Measurements from ENCODE around the gene HAPLN3.
A peak's percentile ranks its signal among the peaks of the same experiment; 100 is the strongest.

Gene HAPLN3

DNA sequence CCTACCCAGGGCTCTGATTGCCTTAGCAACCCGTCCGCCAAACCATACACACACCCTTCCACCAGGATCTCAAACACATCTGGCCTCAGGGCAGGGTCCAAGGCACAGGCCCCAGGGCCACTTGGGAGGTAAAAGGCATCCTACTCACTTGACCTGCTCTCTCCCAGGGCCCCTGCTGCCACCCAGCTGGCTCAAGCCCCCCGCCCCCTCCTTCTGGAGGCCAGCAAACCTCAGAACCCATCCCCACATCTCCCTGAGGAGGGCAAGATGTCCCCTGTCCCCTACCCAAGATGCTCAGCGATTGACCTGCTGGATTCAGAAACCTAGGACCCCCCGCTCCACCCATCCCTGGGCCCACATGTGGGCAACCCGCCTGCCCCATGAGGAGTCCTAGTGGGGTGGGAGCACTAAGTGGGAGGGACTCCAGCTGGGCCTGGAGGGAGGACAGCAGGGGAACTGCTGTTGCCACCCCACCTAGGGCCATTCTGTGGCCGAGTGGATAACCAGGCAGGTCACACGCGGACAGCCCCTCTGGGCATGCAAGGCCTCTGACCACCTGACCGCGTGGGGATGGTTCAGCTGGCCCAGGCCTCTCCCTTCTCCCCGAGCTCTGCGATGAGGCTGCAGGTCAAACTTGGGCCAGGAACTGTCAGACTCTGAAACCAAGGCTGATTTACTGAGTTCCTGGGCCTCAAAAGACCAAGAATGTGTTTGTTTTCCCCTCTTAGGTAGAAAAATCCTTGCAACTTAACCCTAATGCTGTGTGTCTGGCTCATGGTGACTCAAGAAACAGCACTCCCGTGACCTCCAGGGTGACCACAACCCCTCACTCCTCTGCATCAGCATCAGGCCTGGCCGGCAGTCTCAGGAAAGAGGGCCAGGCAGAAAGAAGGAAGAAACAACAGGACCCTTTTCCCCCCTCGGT is 13.6 kb upstream of the HAPLN3 start:
- Histone ChIP-seq H3K9me3 (ENCODE audit: insufficient read depth, low read depth, low read length) (no peaks in the 10 kb centered on the region), H3K4me1 (ENCODE audit: insufficient read depth, low read length, poor library complexity, severe bottlenecking) (peaks cover 41% of the 10 kb centered on the region), H3K9ac (ENCODE audit: low read depth, low read length, poor library complexity, severe bottlenecking) (peak overlapping the region; percentile 94), H3F3A (ENCODE audit: low read depth) (no peaks in the 10 kb centered on the region), H3K36me3 (ENCODE audit: insufficient read depth, low read length) (peaks cover 8% of the 10 kb centered on the region; the same call in 1 of the 2 replicates), H3K4me3 (ENCODE audit: low read length, poor library complexity, severe bottlenecking) (peak overlapping the region; percentile 81), H3K27me3 (ENCODE audit: insufficient read depth, low read length, poor library complexity, severe bottlenecking) (no peaks in the 10 kb centered on the region), H3K9me2 (replicated peaks; ENCODE audit: low read depth, low read length) (no peaks in the 10 kb centered on the region), H3K79me2 (ENCODE audit: insufficient read depth, low read length) (peaks cover 59% of the 10 kb centered on the region), H4K20me1 (ENCODE audit: insufficient read depth, low read length, poor library complexity, severe bottlenecking) (peaks cover 24% of the 10 kb centered on the region), H2AFZ (ENCODE audit: low read length) (no peak overlapping the region), H3K4me2 (ENCODE audit: low read depth, low read length, poor library complexity, severe bottlenecking) (peak overlapping the region; percentile 99)
- TF ChIP-seq, protein P1, sequence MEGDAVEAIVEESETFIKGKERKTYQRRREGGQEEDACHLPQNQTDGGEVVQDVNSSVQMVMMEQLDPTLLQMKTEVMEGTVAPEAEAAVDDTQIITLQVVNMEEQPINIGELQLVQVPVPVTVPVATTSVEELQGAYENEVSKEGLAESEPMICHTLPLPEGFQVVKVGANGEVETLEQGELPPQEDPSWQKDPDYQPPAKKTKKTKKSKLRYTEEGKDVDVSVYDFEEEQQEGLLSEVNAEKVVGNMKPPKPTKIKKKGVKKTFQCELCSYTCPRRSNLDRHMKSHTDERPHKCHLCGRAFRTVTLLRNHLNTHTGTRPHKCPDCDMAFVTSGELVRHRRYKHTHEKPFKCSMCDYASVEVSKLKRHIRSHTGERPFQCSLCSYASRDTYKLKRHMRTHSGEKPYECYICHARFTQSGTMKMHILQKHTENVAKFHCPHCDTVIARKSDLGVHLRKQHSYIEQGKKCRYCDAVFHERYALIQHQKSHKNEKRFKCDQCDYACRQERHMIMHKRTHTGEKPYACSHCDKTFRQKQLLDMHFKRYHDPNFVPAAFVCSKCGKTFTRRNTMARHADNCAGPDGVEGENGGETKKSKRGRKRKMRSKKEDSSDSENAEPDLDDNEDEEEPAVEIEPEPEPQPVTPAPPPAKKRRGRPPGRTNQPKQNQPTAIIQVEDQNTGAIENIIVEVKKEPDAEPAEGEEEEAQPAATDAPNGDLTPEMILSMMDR (conservative IDR thresholded peaks at IDR 0.05; ENCODE audit: low read length) = no peak
- TF ChIP-seq EZH2phosphoT487 (IDR thresholded peaks at IDR 0.05; ENCODE audit: borderline replicate concordance) = no peak

DNA sequence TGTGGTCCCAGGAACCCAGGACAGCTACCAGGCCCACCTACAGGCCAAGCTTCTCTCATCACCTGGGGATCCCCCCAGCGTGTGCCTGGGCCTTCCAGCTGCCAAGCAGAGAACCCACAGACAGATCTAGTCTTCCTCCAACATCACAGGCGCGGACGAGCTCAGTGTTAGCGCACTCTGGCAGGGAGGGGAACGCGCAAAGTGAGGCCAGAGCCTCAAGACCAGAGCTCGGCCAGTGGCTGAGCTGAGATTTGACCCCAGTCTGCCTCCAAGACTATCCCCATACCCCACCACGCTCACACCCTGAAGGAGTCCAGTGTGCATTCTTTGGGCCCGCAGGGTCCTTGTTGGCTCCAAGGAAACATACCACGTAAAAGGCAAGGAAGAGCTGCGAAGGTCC is 12.8 kb upstream of the HAPLN3 start:
- H3K9me3 ChIP-seq (ENCODE audit: insufficient read depth, low read depth, low read length) = no peaks in the 10 kb centered on the region
- peaks cover 61% of the 10 kb centered on the region for H3K79me2 ChIP-seq (ENCODE audit: insufficient read depth, low read length)
- TF ChIP-seq, protein P1 (conservative IDR thresholded peaks at IDR 0.05; ENCODE audit: low read length) = no peak
- TF ChIP-seq EZH2phosphoT487 (IDR thresholded peaks at IDR 0.05; ENCODE audit: borderline replicate concordance) = no peak
- no peaks in the 10 kb centered on the region for H3K27me3 ChIP-seq (ENCODE audit: insufficient read depth, low read length, poor library complexity, severe bottlenecking)
- no peak overlapping the region for H3K4me3 ChIP-seq (ENCODE audit: low read length, poor library complexity, severe bottlenecking)
- H3K4me2 ChIP-seq (ENCODE audit: low read depth, low read length, poor library complexity, severe bottlenecking) = peak overlapping the region; percentile 99
- no peak overlapping the region for H2AFZ ChIP-seq (ENCODE audit: low read length)
- no peaks in the 10 kb centered on the region for H3K9me2 ChIP-seq (replicated peaks; ENCODE audit: low read depth, low read length)
- peak overlapping the region; percentile 5 for H3K9ac ChIP-seq (ENCODE audit: low read depth, low read length, poor library complexity, severe bottlenecking)
- H3K36me3 ChIP-seq (ENCODE audit: insufficient read depth, low read length) = peaks cover 13% of the 10 kb centered on the region; the same call in 1 of the 2 replicates
- peaks cover 36% of the 10 kb centered on the region for H3K4me1 ChIP-seq (ENCODE audit: insufficient read depth, low read length, poor library complexity, severe bottlenecking)
- H4K20me1 ChIP-seq (ENCODE audit: insufficient read depth, low read length, poor library complexity, severe bottlenecking) = peaks cover 24% of the 10 kb centered on the region
- H3F3A ChIP-seq (ENCODE audit: low read depth) = no peaks in the 10 kb centered on the region

DNA sequence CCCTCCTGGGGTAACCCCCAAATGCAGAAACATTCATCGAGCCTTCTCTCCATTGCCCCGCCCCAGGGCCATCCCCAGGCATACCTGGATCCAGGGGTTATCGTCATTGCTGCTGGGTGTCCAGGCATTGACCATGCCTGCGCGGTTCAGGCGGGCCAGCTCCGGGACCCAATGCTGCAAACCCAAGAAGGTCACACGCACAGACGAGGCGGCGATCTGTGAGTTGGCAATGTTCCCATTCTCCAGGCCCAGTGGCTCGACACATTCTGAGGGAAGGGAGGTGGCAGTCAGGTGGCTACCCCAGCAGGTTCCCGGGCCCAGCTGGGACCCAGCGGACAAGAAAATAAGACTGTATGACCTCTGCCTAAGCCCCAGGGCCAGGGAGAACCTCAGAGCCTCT is 11.8 kb upstream of the HAPLN3 start:
- peaks cover 52% of the 10 kb centered on the region for H3K79me2 ChIP-seq (ENCODE audit: insufficient read depth, low read length)
- H3K4me3 ChIP-seq (ENCODE audit: low read length, poor library complexity, severe bottlenecking) = no peak overlapping the region
- no peaks in the 10 kb centered on the region for H3F3A ChIP-seq (ENCODE audit: low read depth)
- H2AFZ ChIP-seq (ENCODE audit: low read length) = no peak overlapping the region
- no peaks in the 10 kb centered on the region for H3K27me3 ChIP-seq (ENCODE audit: insufficient read depth, low read length, poor library complexity, severe bottlenecking)
- peaks cover 23% of the 10 kb centered on the region for H4K20me1 ChIP-seq (ENCODE audit: insufficient read depth, low read length, poor library complexity, severe bottlenecking)
- H3K36me3 ChIP-seq (ENCODE audit: insufficient read depth, low read length) = peaks cover 23% of the 10 kb centered on the region; the same call in 1 of the 2 replicates
- TF ChIP-seq, protein P1 (conservative IDR thresholded peaks at IDR 0.05; ENCODE audit: low read length) = no peak
- no peak for TF ChIP-seq EZH2phosphoT487 (IDR thresholded peaks at IDR 0.05; ENCODE audit: borderline replicate concordance)
- peaks cover 31% of the 10 kb centered on the region for H3K4me1 ChIP-seq (ENCODE audit: insufficient read depth, low read length, poor library complexity, severe bottlenecking)
- H3K9me3 ChIP-seq (ENCODE audit: insufficient read depth, low read depth, low read length) = no peaks in the 10 kb centered on the region
- H3K9me2 ChIP-seq (replicated peaks; ENCODE audit: low read depth, low read length) = no peaks in the 10 kb centered on the region
- peak overlapping the region; percentile 99 for H3K4me2 ChIP-seq (ENCODE audit: low read depth, low read length, poor library complexity, severe bottlenecking)
- no peak overlapping the region for H3K9ac ChIP-seq (ENCODE audit: low read depth, low read length, poor library complexity, severe bottlenecking)
